Measurements from ENCODE around the gene SPATA31C1.
A peak's percentile ranks its signal among the peaks of the same experiment; 100 is the strongest.

SPATA31C1 gene

DNA sequence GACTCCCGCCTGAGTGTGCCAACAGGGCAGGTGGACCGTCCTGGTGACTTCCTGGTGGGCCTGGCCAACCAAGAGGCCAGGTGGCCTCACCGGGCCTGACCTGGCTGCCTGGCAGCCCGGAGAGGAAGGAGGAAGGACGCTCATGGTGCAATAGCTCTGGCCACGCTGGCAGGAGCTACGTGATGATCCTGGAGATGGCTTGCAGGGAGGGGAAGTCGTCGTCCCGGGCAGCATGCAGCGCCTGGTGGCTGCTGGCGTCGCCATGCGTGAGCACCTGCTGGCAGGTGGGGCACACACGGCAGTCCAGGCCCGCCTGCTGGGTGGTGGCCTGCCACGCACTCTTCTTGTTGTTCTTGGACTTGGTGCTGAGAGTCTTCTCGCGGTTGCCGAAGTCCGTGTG is 26.3 kb downstream of the SPATA31C1 start:
- no peak for DNase-seq

DNA sequence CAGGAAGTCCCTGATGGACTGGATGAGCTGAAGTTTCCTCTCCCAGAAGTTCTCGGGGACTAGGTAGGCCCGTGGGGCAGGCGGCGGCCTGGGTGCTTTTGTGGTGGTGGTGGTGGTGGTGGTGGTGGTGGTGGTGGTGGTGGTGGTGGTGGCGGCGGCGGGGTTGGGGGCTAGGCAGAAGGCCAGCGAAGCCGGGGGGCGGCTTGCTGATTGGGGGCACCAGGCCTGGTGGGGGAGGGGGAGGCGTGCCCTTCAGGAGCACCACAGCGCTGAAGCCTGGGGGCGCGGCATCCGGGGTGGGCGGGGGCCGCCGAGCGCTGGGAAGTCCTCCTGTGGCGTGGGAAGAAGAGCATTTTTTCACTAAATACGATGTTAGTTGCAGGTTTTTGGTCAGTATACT is 26.9 kb downstream of the SPATA31C1 start:
- DNase-seq, result no peak

DNA sequence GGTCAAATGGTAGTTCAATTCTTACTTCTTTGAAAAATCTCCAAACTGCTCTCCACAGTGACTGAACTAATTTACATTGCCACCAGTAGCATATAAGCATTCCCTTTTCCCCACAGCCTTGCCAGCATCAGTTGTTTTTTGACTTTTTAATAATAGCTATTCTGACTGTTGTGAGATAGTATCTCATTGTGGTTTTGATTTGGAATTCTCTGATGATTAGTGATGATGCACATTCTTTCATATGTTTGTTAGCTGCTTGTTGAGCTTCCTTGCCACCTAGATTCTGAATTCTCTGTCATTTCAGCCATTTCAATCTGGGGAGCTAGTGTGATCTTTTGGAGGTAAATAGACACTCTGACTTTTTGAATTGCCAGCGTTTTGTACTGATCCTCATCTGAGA is 32.5 kb downstream of the SPATA31C1 start:
- DNase-seq, result no peak

DNA sequence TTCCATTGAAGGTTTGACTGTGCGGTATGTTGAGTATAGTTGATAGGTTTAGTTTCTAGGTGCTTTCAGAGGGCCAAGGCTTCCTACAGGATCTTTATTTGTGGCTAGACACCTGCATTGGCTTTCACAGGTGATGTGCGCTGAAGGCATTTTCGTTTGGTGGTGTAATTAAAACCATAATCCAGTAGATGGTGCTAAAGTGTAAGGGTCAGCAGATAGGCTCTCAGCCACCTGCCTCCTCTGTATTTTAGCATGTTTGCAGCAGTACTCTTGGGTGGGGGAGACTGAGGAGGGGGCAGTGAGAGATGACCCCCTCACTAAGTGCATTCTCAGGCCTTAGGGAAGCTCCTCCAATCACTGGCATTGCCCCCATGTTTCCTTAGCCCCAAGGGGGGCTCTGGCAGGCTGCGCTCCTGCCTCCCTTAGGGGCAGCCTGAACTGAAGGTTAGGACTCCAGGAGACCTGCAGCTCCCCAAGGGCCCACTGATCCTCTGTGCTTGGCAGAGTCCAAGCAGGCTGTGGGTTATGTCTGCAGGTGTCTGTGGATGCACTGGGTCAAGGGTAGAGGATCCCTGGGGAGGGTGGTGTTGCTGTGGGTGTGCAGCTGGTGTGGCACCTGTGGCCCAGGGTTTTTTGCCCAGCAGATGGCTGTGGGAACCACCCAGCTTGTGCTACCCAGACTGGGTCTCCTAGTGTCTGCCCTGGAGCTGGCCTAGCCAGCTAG is 33.2 kb downstream of the SPATA31C1 start:
- peak; percentile 16 for DNase-seq

DNA sequence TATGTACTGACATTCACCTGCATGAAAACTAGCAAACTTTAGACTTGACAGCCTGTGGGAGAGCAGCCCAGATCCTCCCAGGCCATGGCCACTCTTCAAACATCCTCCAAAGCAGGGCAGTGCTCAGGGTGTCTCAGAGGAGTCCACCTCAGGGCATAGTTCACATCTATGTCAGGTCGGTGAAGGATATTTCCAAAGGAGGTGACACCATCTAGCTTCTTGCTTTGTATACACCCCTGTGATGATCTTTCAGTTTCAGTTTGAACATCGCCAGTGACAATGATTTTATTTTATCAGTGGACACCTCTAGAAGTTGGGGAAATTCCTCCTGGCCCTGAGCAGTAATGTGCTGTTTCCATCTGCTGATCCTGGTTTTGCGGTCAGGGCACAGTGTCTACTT is 36.5 kb downstream of the SPATA31C1 start:
- no peak for DNase-seq

DNA sequence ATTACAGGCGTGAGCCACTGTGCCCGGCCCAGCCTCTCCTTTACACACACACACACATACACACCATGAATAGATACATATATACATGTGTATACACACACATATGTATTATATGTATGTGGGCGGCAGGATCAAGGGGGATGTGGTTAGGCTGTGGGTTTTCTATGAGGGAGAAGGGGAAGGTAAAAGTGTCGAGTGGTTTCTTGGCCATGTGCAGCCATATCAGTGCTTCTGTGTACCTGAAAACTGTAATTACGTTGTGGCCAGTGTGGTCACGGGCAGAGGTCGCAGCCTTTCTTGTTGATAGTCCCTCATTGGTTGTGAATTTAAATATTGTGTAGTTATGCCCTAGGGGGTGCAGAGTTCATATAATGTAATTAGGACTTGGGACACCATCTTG is 40.1 kb downstream of the SPATA31C1 start:
- no peak for DNase-seq

DNA sequence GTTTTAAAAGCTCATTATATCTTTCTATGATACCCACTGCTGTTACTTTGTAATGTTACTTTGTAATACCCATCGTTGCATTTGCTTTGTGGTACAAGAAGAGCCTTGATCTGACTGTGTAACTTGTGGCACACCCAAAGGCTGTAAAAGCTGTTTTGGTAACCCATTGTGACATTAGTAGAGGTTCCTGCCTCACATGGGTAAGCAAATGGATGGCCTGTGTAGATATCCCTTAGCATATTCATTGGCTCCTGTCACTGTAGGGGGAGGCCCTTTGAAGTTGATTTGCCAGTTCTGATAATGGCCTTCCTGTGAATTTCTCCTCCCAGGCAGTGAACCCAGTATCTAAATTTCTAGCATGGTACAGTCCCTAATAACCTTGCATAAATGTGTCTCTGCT is 40.8 kb downstream of the SPATA31C1 start:
- DNase-seq, result no peak

DNA sequence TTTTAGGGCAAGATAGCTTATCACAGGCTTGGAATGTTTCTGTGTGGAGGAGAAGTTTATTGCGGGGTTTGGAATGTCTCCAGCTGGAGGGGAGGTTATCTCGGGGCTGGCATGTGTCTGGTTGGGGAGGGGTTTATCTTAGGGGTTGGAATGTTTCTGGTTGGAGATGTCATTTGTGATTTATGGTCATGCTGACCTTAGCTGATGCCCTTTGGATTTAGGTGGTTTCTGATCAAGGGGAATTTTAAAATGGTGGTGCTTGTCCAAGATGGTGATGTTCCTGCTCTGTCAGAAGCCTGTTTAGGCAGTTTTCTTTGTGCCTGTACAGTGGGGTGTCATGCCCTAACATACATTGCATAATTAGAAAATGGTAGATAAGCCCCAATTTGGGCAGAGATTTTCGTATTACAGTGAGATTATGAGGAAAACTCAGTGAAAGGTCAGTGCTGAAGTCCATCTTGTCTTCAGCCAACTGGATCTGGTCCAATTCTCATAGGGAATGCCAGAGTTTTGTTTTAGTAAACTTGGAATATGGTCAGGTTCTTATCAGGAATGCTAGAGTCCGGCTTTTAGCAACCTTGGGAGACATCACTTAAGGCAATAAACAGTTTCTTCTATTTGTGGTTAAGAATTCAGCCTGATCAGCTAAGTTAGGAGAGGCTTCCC is 42.3 kb downstream of the SPATA31C1 start:
- peak; percentile 93 for DNase-seq

DNA sequence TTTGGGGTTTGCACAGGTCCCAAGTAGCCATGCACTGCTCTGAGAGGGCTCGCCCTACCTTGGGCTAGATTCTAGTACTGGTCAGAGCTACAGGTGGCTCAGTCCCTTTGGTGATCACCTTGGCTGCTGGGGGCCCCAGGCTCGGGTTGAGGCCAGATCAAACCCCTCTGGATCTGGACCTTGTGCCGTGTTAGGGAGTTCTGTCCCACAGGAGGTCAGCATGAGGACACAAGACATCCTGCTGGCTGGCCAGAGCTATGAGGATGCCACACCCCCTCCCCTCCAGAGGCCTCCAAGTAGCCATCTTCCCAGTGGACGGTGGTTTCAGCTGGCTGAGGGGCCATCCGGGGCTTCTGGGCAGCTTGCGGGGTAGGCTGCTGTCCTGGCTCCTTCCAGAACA is 46.0 kb downstream of the SPATA31C1 start:
- no peak for DNase-seq

DNA sequence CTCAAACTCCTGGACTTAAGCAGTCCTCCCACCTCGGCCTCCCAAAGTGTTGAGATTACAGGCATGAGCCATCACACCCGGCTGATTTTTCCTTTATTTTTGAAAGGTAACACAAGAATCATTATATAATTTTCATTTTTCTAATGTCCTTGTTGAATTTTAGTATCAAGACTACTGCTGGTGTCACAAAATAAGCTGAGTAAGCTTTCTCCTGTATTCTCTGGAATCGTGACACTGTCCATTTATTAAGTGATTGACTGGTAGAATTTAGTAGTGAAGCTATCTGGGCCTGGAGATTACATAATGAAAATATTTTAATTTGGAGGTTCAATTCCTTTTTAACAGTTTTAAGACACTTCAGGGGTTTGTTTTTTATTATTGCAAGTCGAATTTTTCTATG is 47.1 kb downstream of the SPATA31C1 start:
- DNase-seq, result no peak

DNA sequence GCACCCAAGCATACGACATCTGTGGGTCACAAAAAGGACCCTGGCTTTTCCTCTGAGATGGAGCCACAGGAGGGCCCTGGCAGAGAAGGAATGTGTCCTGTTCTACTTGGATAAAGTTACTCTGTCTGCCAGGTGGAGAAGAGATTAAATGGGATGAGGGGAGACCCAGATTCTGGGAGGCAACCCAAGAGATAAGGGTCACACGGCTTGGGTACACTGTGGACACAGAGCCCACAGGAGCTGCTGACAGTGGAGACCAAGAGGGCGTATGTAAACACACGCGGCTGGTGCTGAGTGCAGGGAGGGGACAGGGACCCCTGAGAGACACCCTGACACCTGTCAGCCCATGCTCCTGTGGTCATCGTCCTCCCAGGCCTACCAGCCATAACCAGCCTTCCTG is 50.4 kb downstream of the SPATA31C1 start:
- DNase-seq, result no peak

DNA sequence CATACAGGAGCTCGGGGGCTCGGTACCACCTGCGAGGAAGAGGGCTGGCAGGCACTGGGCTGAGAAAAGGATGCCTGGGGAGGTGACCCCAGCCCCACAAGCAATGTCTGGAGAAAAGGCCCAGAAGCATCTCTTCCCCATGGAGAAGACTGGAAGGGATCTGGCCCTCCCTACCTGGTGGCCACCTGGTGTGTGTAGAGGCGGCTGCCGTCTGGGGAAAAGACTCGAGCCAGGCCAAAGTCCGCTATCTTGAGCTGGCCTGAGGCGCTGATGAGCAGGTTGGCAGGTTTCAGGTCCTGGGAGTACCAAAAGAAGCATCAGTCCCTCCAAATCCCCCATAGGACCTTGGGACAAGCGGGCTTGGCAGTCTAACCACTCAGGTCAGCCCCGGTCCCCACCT is 52.8 kb downstream of the SPATA31C1 start:
- DNase-seq, result no peak

DNA sequence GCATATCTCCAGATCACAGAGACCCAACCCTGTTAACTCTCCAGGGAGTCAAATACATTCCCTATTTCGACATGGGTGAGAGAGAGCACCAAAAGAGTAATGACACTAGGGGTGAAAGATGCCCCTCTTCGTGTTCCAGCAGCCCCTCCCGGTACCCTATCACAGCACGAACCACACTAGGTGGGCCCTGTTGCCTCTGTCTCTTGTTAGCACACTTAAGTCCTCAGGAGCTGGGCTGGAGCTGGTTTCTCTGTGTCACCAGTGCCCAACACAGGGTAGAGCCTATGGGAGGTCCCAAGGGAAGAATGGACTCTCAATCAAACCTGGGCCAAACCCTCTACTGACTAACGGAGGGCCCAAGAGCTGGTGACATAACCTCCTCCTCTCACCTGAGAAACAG is 55.4 kb downstream of the SPATA31C1 start:
- DNase-seq, result no peak

Measured in NCI-H226 (cell line).